Measurements from ENCODE around the gene SPRED3.

DNA sequence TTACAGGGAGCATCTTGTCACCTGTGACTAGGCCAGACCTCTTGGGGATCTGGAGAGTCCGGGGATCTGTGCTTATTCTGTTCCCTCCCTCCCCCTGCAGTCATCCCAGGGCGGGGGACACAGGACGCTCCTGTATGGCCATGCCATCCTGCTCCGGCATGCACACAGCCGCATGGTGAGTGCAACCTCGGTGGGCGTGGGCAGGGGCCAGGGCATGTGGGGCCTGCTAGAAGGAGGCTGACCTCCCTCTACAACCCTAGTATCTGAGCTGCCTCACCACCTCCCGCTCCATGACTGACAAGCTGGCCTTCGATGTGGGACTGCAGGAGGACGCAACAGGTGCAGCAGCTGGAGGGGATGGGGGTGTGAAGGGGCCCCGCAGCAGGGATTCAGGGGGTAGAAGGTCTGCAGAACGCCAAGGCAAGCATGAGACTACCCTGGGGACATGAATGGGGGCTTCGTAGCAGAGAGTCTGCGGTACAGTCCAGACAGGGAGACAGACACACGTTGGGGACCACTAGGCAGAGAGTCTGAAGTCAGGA lies 55.0 kb downstream of the SPRED3 start:
- no peak for TF ChIP-seq POLR2A (IDR thresholded peaks at IDR 0.05)
- TF ChIP-seq, protein P1, sequence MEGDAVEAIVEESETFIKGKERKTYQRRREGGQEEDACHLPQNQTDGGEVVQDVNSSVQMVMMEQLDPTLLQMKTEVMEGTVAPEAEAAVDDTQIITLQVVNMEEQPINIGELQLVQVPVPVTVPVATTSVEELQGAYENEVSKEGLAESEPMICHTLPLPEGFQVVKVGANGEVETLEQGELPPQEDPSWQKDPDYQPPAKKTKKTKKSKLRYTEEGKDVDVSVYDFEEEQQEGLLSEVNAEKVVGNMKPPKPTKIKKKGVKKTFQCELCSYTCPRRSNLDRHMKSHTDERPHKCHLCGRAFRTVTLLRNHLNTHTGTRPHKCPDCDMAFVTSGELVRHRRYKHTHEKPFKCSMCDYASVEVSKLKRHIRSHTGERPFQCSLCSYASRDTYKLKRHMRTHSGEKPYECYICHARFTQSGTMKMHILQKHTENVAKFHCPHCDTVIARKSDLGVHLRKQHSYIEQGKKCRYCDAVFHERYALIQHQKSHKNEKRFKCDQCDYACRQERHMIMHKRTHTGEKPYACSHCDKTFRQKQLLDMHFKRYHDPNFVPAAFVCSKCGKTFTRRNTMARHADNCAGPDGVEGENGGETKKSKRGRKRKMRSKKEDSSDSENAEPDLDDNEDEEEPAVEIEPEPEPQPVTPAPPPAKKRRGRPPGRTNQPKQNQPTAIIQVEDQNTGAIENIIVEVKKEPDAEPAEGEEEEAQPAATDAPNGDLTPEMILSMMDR (IDR thresholded peaks at IDR 0.05) = no peak
